B cell (primary cell): ENCODE data around the gene BMPER.

Source experiments
- EZH2 ChIP-seq: IDR thresholded peaks from 2 replicates; pipeline ENCODE4 v1.6.1; 2012; ENCODE audit warnings: borderline replicate concordance, low read depth, mild to moderate bottlenecking, moderate library complexity, low read length; ENCODE audit not compliant: insufficient read depth, poor library complexity, severe bottlenecking
- TF ChIP-seq, protein P1 (sequence below): fragments of 200-600 bp; IDR thresholded peaks from one replicate; pipeline ENCODE4 v1.8.0; 2022; ENCODE audit warnings: antibody characterized with exemption, mild to moderate bottlenecking

DNA sequence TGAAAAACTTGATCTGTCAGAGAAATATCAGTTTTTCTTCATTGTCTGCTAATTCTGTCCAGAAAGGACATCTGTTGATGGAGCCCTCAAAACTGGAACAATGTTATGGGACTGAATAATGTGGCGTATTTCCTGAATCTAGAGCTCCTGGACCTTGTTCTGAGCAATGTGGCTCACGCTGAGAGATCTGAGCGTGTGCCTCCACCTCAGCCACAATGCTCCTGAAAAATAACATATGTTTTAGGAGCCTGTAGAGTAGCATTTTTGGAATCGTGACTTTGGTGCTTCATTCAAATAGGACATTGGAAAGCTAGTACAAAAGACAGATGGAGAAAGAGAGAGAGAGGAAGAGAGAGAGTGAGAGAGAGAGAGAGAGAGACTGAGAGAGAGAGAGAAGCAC lies 110.3 kb downstream of the BMPER start:
- no peak for TF ChIP-seq EZH2
- TF ChIP-seq, protein P1, sequence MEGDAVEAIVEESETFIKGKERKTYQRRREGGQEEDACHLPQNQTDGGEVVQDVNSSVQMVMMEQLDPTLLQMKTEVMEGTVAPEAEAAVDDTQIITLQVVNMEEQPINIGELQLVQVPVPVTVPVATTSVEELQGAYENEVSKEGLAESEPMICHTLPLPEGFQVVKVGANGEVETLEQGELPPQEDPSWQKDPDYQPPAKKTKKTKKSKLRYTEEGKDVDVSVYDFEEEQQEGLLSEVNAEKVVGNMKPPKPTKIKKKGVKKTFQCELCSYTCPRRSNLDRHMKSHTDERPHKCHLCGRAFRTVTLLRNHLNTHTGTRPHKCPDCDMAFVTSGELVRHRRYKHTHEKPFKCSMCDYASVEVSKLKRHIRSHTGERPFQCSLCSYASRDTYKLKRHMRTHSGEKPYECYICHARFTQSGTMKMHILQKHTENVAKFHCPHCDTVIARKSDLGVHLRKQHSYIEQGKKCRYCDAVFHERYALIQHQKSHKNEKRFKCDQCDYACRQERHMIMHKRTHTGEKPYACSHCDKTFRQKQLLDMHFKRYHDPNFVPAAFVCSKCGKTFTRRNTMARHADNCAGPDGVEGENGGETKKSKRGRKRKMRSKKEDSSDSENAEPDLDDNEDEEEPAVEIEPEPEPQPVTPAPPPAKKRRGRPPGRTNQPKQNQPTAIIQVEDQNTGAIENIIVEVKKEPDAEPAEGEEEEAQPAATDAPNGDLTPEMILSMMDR, result no peak
